ENCODE data around the gene TRAPPC3.
"Not testable (repeated sequence)": the region's sequence is repeated elsewhere in the genome, so short reads cannot be mapped to it uniquely, and the experiment has no call there.

The TRAPPC3 gene

GRCh38 chr1:36149237-36149972 lies at the start of gene TRAPPC3:
Gene TRAPPC3 (minus strand): TSS chr1:36149486. CDS start chr1:36149378, 108 bp downstream.
- peak; percentile 100 for DNase-seq (ENCODE audit: low read depth, low spot score)

GRCh38 chr1:36198641-36199040 lies 49.4 kb upstream of the TRAPPC3 start:
- DNase-seq (ENCODE audit: low read depth, low spot score) = no peak

- not testable (repeated sequence) for DNase-seq (ENCODE audit: low read depth, low spot score)
Measured at GRCh38 chr1:36196805-36197204, 47.5 kb upstream of the TRAPPC3 start.

GRCh38 chr1:36187800-36188593 lies 38.7 kb upstream of the TRAPPC3 start:
- peak; percentile 77 for DNase-seq (ENCODE audit: low read depth, low spot score)

GRCh38 chr1:36183309-36183856 lies 34.1 kb upstream of the TRAPPC3 start:
- no peak for DNase-seq (ENCODE audit: low read depth, low spot score)

- DNase-seq (ENCODE audit: low read depth, low spot score) = no peak
Measured at GRCh38 chr1:36182734-36183133, 33.4 kb upstream of the TRAPPC3 start.

- no peak for DNase-seq (ENCODE audit: low read depth, low spot score)
Measured at GRCh38 chr1:36179220-36179600, 29.9 kb upstream of the TRAPPC3 start.

GRCh38 chr1:36178471-36179219 lies 29.4 kb upstream of the TRAPPC3 start:
- no peak for DNase-seq (ENCODE audit: low read depth, low spot score)

GRCh38 chr1:36177589-36178431 lies 28.5 kb upstream of the TRAPPC3 start:
- no peak for DNase-seq (ENCODE audit: low read depth, low spot score)

- DNase-seq (ENCODE audit: low read depth, low spot score) = no peak
Measured at GRCh38 chr1:36176106-36176949, 27.0 kb upstream of the TRAPPC3 start.

GRCh38 chr1:36175137-36176095 lies 26.1 kb upstream of the TRAPPC3 start:
- DNase-seq (ENCODE audit: low read depth, low spot score) = no peak

- DNase-seq (ENCODE audit: low read depth, low spot score) = no peak
Measured at GRCh38 chr1:36174713-36175112, 25.4 kb upstream of the TRAPPC3 start.

- DNase-seq (ENCODE audit: low read depth, low spot score) = no peak
Measured at GRCh38 chr1:36172983-36173382, 23.7 kb upstream of the TRAPPC3 start.

- DNase-seq (ENCODE audit: low read depth, low spot score) = no peak
Measured at GRCh38 chr1:36172017-36172747, 22.9 kb upstream of the TRAPPC3 start.

GRCh38 chr1:36170643-36171412 lies 21.5 kb upstream of the TRAPPC3 start:
- no peak for DNase-seq (ENCODE audit: low read depth, low spot score)

- no peak for DNase-seq (ENCODE audit: low read depth, low spot score)
Measured at GRCh38 chr1:36168514-36168913, 19.2 kb upstream of the TRAPPC3 start.
